Type B pancreatic cell (in vitro differentiated cells): ENCODE measurements around the gene CPED1. TPM values are rescaled to one million over a fixed set of nuclear protein-coding genes. Genes with fewer than 3 reads are reported as not detected.
"Not testable (repeated sequence)": the region's sequence is repeated elsewhere in the genome, so short reads cannot be mapped to it uniquely, and the experiment has no call there.

Source experiments
- DNase-seq: peaks from one replicate; pipeline ENCODE4 v3.0.0; 2021; ENCODE audit warnings: mixed read lengths; ENCODE audit not compliant: unreplicated experiment; ENCODE audit errors: extremely low spot score
- H3K27ac Mint-ChIP-seq: 2 replicates; pipeline ENCODE4 v1.8.0; 2021; ENCODE audit warnings: mild to moderate bottlenecking, mixed read lengths
- H3K27me3 Mint-ChIP-seq: 2 replicates; pipeline ENCODE4 v1.8.0; 2021; ENCODE audit warnings: mixed read lengths
- H3K36me3 Mint-ChIP-seq: 2 replicates; pipeline ENCODE4 v1.8.0; 2021; ENCODE audit warnings: mixed read lengths
- H3K4me1 Mint-ChIP-seq: one replicate; pipeline ENCODE4 v1.8.0; 2021; ENCODE audit warnings: mixed read lengths; ENCODE audit not compliant: unreplicated experiment
- H3K4me3 Mint-ChIP-seq: 2 replicates; pipeline ENCODE4 v1.8.0; 2021; ENCODE audit warnings: mild to moderate bottlenecking, mixed read lengths
- H3K9me3 Mint-ChIP-seq: 2 replicates; pipeline ENCODE4 v1.8.0; 2021; ENCODE audit warnings: mixed read lengths
- total RNA-seq: library from RNA; stranded (reverse); gene quantifications from 2 replicates; pipeline ENCODE4 v1.2.1, GENCODE V29; 2021; ENCODE audit warnings: low replicate concordance
- TF ChIP-seq, protein P1 (sequence below): fragments of 200-600 bp; sonication (generic); conservative IDR thresholded peaks from 2 replicates; pipeline ENCODE4 v1.5.0; 2021; ENCODE audit warnings: antibody characterized with exemption, mild to moderate bottlenecking

The CPED1 gene
- total RNA-seq, 1 donor from 2014 or later, result 45.4 TPM

DNA sequence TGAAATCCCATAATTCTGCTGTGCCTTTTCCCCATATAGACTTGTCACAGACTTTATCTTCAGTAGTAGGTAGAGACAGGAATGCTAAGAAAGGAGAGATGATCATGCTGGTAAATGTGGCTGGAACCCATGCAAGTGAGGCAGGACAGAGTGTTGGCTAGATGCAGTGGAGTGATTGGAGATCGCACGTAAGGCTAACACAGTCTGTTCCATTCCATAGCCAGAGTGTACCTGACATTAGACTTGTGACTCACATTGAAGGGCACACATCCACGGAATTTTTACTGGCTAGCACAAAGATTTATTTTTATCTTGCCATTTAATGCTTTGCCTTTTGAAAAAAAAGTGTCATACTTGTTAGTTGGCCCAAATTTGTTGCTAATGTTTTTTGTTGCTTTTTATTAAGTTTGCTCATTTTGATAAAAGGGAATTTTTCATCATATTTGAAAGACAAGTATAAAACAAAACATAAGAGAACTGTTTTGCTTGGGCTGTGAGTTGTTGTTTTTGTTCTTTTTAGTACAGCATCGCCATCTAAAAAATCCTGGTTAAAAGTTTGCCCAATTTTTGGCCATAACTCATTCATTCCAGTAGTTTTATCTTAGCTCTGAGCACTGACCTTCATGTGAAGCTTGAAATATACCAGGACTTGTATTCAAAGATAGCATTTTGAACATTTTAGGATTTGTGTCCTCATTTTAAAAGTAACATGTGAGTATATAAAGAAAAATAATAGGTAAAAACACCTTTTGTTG is 81.0 kb downstream of the CPED1 start:
- Mint-ChIP-seq H3K27me3 (peaks cover 4% of the 10 kb centered on the region), H3K36me3 (peaks cover 7% of the 10 kb centered on the region), H3K4me3 (no peak overlapping the region), H3K4me1 (peaks cover 4% of the 10 kb centered on the region), H3K9me3 (no peaks in the 10 kb centered on the region), H3K27ac (no peak overlapping the region)
- DNase-seq, result no peak
- TF ChIP-seq, protein P1, sequence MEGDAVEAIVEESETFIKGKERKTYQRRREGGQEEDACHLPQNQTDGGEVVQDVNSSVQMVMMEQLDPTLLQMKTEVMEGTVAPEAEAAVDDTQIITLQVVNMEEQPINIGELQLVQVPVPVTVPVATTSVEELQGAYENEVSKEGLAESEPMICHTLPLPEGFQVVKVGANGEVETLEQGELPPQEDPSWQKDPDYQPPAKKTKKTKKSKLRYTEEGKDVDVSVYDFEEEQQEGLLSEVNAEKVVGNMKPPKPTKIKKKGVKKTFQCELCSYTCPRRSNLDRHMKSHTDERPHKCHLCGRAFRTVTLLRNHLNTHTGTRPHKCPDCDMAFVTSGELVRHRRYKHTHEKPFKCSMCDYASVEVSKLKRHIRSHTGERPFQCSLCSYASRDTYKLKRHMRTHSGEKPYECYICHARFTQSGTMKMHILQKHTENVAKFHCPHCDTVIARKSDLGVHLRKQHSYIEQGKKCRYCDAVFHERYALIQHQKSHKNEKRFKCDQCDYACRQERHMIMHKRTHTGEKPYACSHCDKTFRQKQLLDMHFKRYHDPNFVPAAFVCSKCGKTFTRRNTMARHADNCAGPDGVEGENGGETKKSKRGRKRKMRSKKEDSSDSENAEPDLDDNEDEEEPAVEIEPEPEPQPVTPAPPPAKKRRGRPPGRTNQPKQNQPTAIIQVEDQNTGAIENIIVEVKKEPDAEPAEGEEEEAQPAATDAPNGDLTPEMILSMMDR, result no peak

DNA sequence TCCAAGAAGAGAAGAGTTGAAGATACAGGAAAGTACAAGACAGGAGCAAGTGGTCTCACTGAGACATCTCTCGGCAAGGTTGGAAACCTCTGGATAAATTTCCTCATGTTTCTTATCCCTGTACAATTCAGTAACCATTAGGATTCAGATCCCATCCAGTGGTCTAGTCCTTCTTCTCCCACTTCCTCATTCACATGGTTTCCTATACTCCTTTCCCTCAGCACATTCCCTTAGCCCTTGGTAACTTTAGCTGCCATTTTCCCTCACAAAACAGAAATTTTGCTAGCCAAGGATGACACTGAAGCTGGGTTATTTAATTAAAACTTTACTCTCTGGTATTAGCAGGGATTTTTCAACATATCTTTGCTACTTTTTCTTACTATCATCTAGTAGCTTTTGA is 82.6 kb downstream of the CPED1 start:
- no peak overlapping the region for H3K27ac Mint-ChIP-seq

DNA sequence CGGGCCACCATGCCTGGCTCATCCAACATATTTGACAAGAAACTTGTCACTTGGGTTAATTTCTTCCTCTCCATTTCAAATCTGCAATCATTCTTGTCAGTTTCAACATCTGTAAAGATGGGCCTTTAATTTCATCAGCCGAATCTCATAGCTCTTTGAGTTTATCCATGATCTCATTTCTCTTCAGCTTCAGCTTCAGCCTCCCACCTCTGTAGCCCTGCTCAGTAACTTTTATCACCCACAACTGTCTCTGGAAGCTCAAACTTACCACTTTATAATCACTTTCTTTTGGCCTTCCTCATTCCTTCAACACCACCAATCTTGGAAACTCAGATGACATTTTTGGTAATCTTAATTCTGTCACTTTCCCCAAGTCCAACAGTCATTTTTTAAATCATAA is 83.2 kb downstream of the CPED1 start:
- TF ChIP-seq, protein P1, result no peak
- Mint-ChIP-seq H3K27ac (no peak overlapping the region), H3K36me3 (peaks cover 5% of the 10 kb centered on the region), H3K4me1 (peaks cover 13% of the 10 kb centered on the region), H3K4me3 (no peak overlapping the region), H3K9me3 (no peaks in the 10 kb centered on the region), H3K27me3 (peaks cover 4% of the 10 kb centered on the region)
- no peak for DNase-seq

More for the DNA sequence above, 82.6 kb downstream of the CPED1 start:
- no peaks in the 10 kb centered on the region for H3K9me3 Mint-ChIP-seq
- peaks cover 7% of the 10 kb centered on the region for H3K36me3 Mint-ChIP-seq
- H3K27me3 Mint-ChIP-seq, result peaks cover 4% of the 10 kb centered on the region
- H3K4me1 Mint-ChIP-seq, result peaks cover 8% of the 10 kb centered on the region
- no peak for DNase-seq
- TF ChIP-seq, protein P1, result no peak
- H3K4me3 Mint-ChIP-seq, result no peak overlapping the region

DNA sequence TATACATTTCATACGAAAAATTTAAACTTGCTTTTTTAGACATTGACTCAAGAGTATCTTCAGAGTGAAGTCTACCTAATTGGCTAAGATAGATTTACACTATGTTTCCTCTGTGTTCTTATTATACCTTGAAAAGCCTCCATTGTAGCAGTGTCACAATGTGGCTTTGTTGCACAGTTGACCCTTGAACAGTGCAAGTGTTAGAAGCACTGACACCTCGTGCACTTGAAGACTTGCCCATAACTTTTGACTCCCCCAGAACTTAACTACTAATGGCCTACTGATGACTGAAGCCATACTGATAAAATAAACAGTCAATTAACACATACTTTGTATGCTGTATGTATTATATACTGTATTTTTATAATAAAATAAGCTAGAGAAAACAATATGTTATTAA is 84.3 kb downstream of the CPED1 start:
- no peak for DNase-seq
- TF ChIP-seq, protein P1, result no peak
- Mint-ChIP-seq H3K27me3 (peaks cover 4% of the 10 kb centered on the region), H3K27ac (no peak overlapping the region), H3K4me3 (no peak overlapping the region), H3K9me3 (no peaks in the 10 kb centered on the region), H3K4me1 (peaks cover 14% of the 10 kb centered on the region), H3K36me3 (peaks cover 4% of the 10 kb centered on the region)

DNA sequence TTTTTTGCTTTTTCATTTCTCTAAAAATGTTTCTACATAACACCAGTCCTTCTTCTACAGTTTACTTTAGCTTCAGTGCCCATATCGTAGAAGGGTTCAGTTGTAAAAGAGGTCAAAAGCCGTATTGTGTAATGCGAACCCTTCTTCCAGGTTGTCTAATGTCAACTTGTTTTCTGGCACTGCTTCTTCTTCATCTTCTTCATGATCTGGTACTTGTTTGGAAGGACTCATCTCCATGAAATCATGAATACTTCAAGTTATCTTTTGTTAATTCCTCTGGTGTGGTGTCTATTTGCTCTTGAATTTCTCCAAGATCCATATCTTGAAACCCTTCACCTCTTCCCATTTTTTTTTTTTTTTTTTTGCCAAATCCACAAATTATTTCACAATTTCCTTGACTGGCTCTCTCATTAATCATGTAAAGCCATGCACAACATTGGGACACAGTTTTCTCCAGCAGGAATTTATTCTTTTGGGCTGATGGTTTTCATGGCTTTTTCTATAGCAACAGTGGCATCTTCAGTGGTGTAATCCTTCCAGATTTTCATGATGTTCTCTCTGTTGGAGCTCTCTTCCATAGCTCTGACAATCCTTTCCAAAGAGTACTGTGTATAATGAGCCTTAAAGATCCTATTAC is 85.1 kb downstream of the CPED1 start:
- H3K36me3 Mint-ChIP-seq, result peaks cover 4% of the 10 kb centered on the region
- H3K9me3 Mint-ChIP-seq, result no peaks in the 10 kb centered on the region
- H3K4me3 Mint-ChIP-seq, result no peak overlapping the region
- TF ChIP-seq, protein P1, result no peak
- peaks cover 4% of the 10 kb centered on the region for H3K27me3 Mint-ChIP-seq
- peaks cover 14% of the 10 kb centered on the region for H3K4me1 Mint-ChIP-seq
- no peak for DNase-seq
- H3K27ac Mint-ChIP-seq, result no peak overlapping the region

DNA sequence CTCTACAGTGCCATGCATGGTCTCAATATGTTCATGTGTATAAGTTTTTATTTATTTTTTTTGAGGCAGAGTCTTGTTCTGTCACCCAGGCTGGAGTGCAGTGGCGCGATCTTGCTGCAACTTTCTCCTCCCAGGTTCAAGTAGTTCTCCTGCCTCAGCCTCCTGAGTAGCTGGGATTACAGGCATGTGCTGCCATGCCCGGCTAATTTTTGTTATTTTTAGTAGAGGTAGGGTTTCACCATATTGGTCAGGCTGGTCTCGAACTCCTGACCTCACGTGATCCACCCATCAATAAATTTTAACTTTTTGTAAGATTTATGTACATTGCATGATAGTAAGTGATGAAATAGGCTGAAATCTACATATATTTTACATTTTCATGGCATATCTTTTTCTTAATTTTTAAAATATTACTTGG is 86.9 kb downstream of the CPED1 start:
- DNase-seq, H3K27ac Mint-ChIP-seq, H3K9me3 Mint-ChIP-seq, H3K4me3 Mint-ChIP-seq, H3K27me3 Mint-ChIP-seq, H3K36me3 Mint-ChIP-seq: not testable (repeated sequence)
- H3K4me1 Mint-ChIP-seq, result peaks cover 17% of the 10 kb centered on the region
